WTC11 (cell line): Measurements from ENCODE around the gene MYH11. TPM values are rescaled to one million over a fixed set of nuclear protein-coding genes. Genes with fewer than 3 reads are reported as not detected.

Source experiments
- ATAC-seq: fragments of 200-7000 bp; cut with Tn5 transposase; 2 replicates; pipeline ENCODE4 v1.10.0; 2021; ENCODE audit warnings: mild to moderate bottlenecking, moderate library complexity
- CTCF ChIA-PET: fragments of 300-600 bp; sonication (Branson Sonifier 250); formaldehyde crosslinking; loops from one replicate; lab custom pipeline; 2021; ENCODE audit warnings: antibody characterized with exemption; lab: Charles Lee
- POLR2A ChIA-PET: fragments of 350-600 bp; sonication (Branson Sonifier 250); formaldehyde crosslinking; loops from one replicate; lab custom pipeline; 2021; ENCODE audit warnings: antibody characterized with exemption; lab: Charles Lee
- DNase-seq: peaks from one replicate; pipeline ENCODE4 v3.0.0; 2021; ENCODE audit warnings: low spot score
- H3K27ac Mint-ChIP-seq: 2 replicates; pipeline ENCODE4 v1.8.0; 2021; ENCODE audit warnings: mixed read lengths
- H3K27me3 Mint-ChIP-seq: 2 replicates; pipeline ENCODE4 v1.8.0; 2021; ENCODE audit warnings: low read depth, mild to moderate bottlenecking, moderate library complexity, mixed read lengths
- H3K36me3 Mint-ChIP-seq: 2 replicates; pipeline ENCODE4 v1.8.0; 2021; ENCODE audit warnings: mixed read lengths
- H3K4me1 Mint-ChIP-seq: 2 replicates; pipeline ENCODE4 v1.8.0; 2022; ENCODE audit warnings: mixed read lengths
- H3K4me3 Mint-ChIP-seq: 2 replicates; pipeline ENCODE4 v1.8.0; 2021; ENCODE audit warnings: mild to moderate bottlenecking, moderate library complexity, mixed read lengths
- H3K9me3 Mint-ChIP-seq: 2 replicates; pipeline ENCODE4 v1.8.0; 2021; ENCODE audit warnings: mixed read lengths
- ATF1 ChIP-seq: sonication (generic); formaldehyde crosslinking; IDR thresholded peaks from 2 replicates; pipeline ENCODE4 v1.8.1; 2023; ENCODE audit warnings: mild to moderate bottlenecking, moderate library complexity, missing genetic modification reagents
- ETV6 ChIP-seq: sonication (generic); formaldehyde crosslinking; IDR thresholded peaks from 2 replicates; pipeline ENCODE4 v1.8.1; 2022; ENCODE audit warnings: mild to moderate bottlenecking, missing genetic modification reagents
- FOXJ3 ChIP-seq: sonication (generic); formaldehyde crosslinking; IDR thresholded peaks from 2 replicates; pipeline ENCODE4 v1.9.0; 2021; ENCODE audit warnings: missing genetic modification reagents, mild to moderate bottlenecking, borderline replicate concordance
- GRHL2 ChIP-seq: fragments of 250-450 bp; sonication (Bioruptor Pico); IDR thresholded peaks from 2 replicates; pipeline ENCODE4 v1.8.0; 2022; ENCODE audit warnings: mild to moderate bottlenecking, moderate library complexity; ENCODE audit not compliant: insufficient replicate concordance, severe bottlenecking
- HMGXB4 ChIP-seq: sonication (generic); formaldehyde crosslinking; IDR thresholded peaks from 2 replicates; pipeline ENCODE4 v1.8.1; 2023; ENCODE audit warnings: mild to moderate bottlenecking, moderate library complexity, missing genetic modification reagents
- IRF2 ChIP-seq: sonication (generic); formaldehyde crosslinking; IDR thresholded peaks from 2 replicates; pipeline ENCODE4 v1.8.0; 2022; ENCODE audit warnings: low read depth, missing genetic modification reagents, borderline replicate concordance
- JAZF1 ChIP-seq: fragments of 250-450 bp; sonication (Bioruptor Pico); IDR thresholded peaks from 2 replicates; pipeline ENCODE4 v1.9.0; 2021; ENCODE audit warnings: moderate library complexity, mild to moderate bottlenecking, inconsistent platforms
- NFYB ChIP-seq: sonication (generic); formaldehyde crosslinking; conservative IDR thresholded peaks from 2 replicates; pipeline ENCODE4 v1.8.0; 2022; ENCODE audit warnings: low read depth, missing genetic modification reagents
- OVOL2 ChIP-seq: fragments of 250-450 bp; sonication (Bioruptor Pico); IDR thresholded peaks from 2 replicates; pipeline ENCODE4 v1.9.0; 2021; ENCODE audit warnings: mild to moderate bottlenecking, borderline replicate concordance
- PRRX2 ChIP-seq: fragments of 250-450 bp; sonication (Bioruptor Pico); IDR thresholded peaks from 2 replicates; pipeline ENCODE4 v1.8.0; 2021; ENCODE audit warnings: mild to moderate bottlenecking
- RELA ChIP-seq: sonication (generic); formaldehyde crosslinking; IDR thresholded peaks from 2 replicates; pipeline ENCODE4 v1.8.1; 2022; ENCODE audit warnings: missing genetic modification reagents, mild to moderate bottlenecking, borderline replicate concordance
- SMAD4 ChIP-seq: sonication (generic); formaldehyde crosslinking; IDR thresholded peaks from 2 replicates; pipeline ENCODE4 v1.8.0; 2022; ENCODE audit warnings: mild to moderate bottlenecking, missing genetic modification reagents
- SP1 ChIP-seq: sonication (generic); formaldehyde crosslinking; conservative IDR thresholded peaks from 2 replicates; pipeline ENCODE4 v1.8.1; 2022; ENCODE audit warnings: missing genetic modification reagents
- ZNF263 ChIP-seq: sonication (generic); formaldehyde crosslinking; IDR thresholded peaks from 2 replicates; pipeline ENCODE4 v1.8.1; 2022; ENCODE audit warnings: low read depth, mild to moderate bottlenecking, moderate library complexity, missing genetic modification reagents
- total RNA-seq: library from RNA; stranded (reverse); gene quantifications from 3 replicates; pipeline ENCODE4 v1.2.3, GENCODE V29; 2021
- TF ChIP-seq, protein P1 (sequence below): sonication (generic); formaldehyde crosslinking; IDR thresholded peaks from 2 replicates; pipeline ENCODE4 v1.8.1; 2023; ENCODE audit warnings: mild to moderate bottlenecking, missing genetic modification reagents, moderate library complexity
- TF ChIP-seq, protein P2 (sequence below): sonication (generic); formaldehyde crosslinking; IDR thresholded peaks from 2 replicates; pipeline ENCODE4 v1.8.1; 2023; ENCODE audit warnings: mild to moderate bottlenecking, missing genetic modification reagents
- TF ChIP-seq, protein P3 (sequence below): sonication (generic); formaldehyde crosslinking; IDR thresholded peaks from 2 replicates; pipeline ENCODE4 v1.8.1; 2022; ENCODE audit warnings: low read depth, missing genetic modification reagents, borderline replicate concordance
- TF ChIP-seq, protein P4 (sequence below): sonication (generic); formaldehyde crosslinking; IDR thresholded peaks from 2 replicates; pipeline ENCODE4 v1.8.0; 2022; ENCODE audit warnings: mild to moderate bottlenecking, missing genetic modification reagents
- TF ChIP-seq, protein P5 (sequence below): fragments of 250-450 bp; sonication (Bioruptor Pico); IDR thresholded peaks from 2 replicates; pipeline ENCODE4 v2.1.2; 2022; ENCODE audit warnings: mild to moderate bottlenecking, moderate library complexity

MYH11 gene
- total RNA-seq, 1 experiment from 2014 or later: 0.74 TPM

- TF ChIP-seq IRF2 (CRISPR knock-in tag) (no peak), NFYB (no peak), ATF1 (CRISPR knock-in tag) (no peak), GRHL2 (CRISPR knock-in tag) (no peak), ZNF263 (no peak), ETV6 (CRISPR knock-in tag) (no peak), FOXJ3 (no peak)
- TF ChIP-seq, protein P1, sequence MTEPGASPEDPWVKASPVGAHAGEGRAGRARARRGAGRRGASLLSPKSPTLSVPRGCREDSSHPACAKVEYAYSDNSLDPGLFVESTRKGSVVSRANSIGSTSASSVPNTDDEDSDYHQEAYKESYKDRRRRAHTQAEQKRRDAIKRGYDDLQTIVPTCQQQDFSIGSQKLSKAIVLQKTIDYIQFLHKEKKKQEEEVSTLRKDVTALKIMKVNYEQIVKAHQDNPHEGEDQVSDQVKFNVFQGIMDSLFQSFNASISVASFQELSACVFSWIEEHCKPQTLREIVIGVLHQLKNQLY (CRISPR knock-in tag): no peak
- TF ChIP-seq, protein P2, sequence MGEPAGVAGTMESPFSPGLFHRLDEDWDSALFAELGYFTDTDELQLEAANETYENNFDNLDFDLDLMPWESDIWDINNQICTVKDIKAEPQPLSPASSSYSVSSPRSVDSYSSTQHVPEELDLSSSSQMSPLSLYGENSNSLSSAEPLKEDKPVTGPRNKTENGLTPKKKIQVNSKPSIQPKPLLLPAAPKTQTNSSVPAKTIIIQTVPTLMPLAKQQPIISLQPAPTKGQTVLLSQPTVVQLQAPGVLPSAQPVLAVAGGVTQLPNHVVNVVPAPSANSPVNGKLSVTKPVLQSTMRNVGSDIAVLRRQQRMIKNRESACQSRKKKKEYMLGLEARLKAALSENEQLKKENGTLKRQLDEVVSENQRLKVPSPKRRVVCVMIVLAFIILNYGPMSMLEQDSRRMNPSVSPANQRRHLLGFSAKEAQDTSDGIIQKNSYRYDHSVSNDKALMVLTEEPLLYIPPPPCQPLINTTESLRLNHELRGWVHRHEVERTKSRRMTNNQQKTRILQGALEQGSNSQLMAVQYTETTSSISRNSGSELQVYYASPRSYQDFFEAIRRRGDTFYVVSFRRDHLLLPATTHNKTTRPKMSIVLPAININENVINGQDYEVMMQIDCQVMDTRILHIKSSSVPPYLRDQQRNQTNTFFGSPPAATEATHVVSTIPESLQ: no peak
- TF ChIP-seq, protein P3, sequence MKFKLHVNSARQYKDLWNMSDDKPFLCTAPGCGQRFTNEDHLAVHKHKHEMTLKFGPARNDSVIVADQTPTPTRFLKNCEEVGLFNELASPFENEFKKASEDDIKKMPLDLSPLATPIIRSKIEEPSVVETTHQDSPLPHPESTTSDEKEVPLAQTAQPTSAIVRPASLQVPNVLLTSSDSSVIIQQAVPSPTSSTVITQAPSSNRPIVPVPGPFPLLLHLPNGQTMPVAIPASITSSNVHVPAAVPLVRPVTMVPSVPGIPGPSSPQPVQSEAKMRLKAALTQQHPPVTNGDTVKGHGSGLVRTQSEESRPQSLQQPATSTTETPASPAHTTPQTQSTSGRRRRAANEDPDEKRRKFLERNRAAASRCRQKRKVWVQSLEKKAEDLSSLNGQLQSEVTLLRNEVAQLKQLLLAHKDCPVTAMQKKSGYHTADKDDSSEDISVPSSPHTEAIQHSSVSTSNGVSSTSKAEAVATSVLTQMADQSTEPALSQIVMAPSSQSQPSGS (CRISPR knock-in tag): no peak
- TF ChIP-seq, protein P4, sequence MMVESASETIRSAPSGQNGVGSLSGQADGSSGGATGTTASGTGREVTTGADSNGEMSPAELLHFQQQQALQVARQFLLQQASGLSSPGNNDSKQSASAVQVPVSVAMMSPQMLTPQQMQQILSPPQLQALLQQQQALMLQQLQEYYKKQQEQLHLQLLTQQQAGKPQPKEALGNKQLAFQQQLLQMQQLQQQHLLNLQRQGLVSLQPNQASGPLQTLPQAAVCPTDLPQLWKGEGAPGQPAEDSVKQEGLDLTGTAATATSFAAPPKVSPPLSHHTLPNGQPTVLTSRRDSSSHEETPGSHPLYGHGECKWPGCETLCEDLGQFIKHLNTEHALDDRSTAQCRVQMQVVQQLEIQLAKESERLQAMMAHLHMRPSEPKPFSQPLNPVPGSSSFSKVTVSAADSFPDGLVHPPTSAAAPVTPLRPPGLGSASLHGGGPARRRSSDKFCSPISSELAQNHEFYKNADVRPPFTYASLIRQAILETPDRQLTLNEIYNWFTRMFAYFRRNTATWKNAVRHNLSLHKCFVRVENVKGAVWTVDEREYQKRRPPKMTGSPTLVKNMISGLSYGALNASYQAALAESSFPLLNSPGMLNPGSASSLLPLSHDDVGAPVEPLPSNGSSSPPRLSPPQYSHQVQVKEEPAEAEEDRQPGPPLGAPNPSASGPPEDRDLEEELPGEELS (CRISPR knock-in tag): no peak
- TF ChIP-seq, protein P5, sequence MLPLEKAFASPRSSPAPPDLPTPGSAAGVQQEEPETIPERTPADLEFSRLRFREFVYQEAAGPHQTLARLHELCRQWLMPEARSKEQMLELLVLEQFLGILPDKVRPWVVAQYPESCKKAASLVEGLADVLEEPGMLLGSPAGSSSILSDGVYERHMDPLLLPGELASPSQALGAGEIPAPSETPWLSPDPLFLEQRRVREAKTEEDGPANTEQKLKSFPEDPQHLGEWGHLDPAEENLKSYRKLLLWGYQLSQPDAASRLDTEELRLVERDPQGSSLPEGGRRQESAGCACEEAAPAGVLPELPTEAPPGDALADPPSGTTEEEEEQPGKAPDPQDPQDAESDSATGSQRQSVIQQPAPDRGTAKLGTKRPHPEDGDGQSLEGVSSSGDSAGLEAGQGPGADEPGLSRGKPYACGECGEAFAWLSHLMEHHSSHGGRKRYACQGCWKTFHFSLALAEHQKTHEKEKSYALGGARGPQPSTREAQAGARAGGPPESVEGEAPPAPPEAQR (CRISPR knock-in tag): no peak
- TF ChIP-seq, all 79 proteins: peak for 0
Observed at GRCh38 chr16:15836965-15837611, 19.7 kb downstream of the MYH11 start (continued).

DNA sequence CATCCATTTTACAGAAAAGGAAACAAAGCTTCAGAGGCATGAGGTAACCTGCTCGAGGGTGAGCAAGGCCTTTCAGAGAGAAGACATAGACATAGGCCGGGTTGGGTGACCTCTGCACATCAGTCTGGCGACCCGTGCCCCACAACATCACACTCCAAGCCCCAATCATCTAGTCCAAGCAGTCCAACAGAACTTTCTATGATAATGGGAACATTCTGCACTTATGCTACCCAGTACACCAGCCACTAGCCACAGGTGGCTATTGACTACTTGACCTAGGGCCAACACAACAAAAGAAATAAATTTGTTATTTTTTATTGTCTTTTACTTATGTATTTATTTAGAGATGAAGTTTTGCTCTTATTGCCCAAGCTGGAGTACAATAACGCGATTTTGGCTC is 20.8 kb downstream of the MYH11 start:
- ChIA-PET CTCF (interaction anchor here (0.6 to 1.5 kb wide), 2 partner anchors 14 to 105 kb away, joined by 4 read pairs; no protein-coding TSS in a partner anchor), POLR2A (interaction anchor here (0.6 to 0.7 kb wide), 2 partner anchors 53 to 63 kb away, joined by 3 to 4 read pairs; no protein-coding TSS in a partner anchor)
- Mint-ChIP-seq H3K9me3 (no peaks in the 10 kb centered on the region), H3K27ac (no peak overlapping the region), H3K36me3 (no peaks in the 10 kb centered on the region), H3K4me3 (no peak overlapping the region), H3K4me1 (no peaks in the 10 kb centered on the region), H3K27me3 (no peaks in the 10 kb centered on the region)
- ATAC-seq (no peak), DNase-seq (no peak)
- TF ChIP-seq IRF2 (CRISPR knock-in tag): no peak

DNA sequence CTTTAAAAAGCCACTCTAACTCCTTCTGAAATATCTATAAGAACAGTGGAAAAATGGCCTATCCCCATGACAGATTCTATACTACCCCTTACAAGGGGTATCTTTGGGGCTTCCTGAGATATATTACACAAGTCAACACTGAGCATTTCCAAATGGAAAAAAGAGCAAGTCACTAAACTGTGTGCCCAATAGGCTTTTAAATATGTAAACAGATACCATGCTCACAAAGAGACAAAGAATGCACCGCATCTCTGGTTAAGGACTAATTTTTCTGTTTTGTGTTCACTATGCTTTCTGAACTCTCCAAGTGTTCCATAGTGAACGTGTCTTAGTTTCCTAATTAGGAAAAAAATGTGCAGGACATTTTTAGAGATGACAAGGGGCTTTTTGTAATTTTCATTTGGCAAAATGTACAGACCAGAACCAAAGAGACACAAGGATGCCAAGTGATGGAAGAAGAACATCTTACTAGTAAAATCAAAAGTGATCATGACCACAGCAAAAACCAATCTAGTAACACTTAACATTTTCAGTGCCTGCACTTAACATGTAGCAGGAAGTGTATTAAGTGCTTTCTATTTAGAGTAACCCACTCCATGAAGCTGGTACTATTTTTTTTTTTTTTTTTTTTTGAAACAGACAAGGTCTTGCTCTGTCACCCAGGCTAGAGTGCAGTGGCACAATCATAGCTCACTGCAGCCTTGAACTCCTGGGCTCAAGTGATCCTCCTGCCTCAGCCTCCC is 21.5 kb downstream of the MYH11 start:
- POLR2A ChIA-PET: no interaction called here
- DNase-seq (no peak), ATAC-seq (no peak)
- CTCF ChIA-PET: interaction anchor here (0.5 to 1.5 kb wide), 2 partner anchors 13 to 90 kb away, joined by 3 to 4 read pairs; no protein-coding TSS in a partner anchor
- no peak overlapping the region for H3K27ac Mint-ChIP-seq
- TF ChIP-seq HMGXB4 (CRISPR knock-in tag) (no peak), JAZF1 (CRISPR knock-in tag) (no peak), PRRX2 (CRISPR knock-in tag) (no peak), SP1 (CRISPR knock-in tag) (no peak), SMAD4 (no peak), OVOL2 (CRISPR knock-in tag) (no peak), RELA (CRISPR knock-in tag) (no peak)
- no peaks in the 10 kb centered on the region for H3K36me3 Mint-ChIP-seq
- no peaks in the 10 kb centered on the region for H3K4me1 Mint-ChIP-seq
- H3K4me3 Mint-ChIP-seq: no peak overlapping the region
- H3K27me3 Mint-ChIP-seq: no peaks in the 10 kb centered on the region
- H3K9me3 Mint-ChIP-seq: no peaks in the 10 kb centered on the region
